GM23338 (cell line): Measurements from ENCODE around the gene DPEP3.

Experiments used
- CREB1 ChIP-seq: fragments of 250-450 bp; sonication (Bioruptor Pico); IDR thresholded peaks from 2 replicates; pipeline ENCODE4 v1.5.0; 2020; ENCODE audit warnings: low read depth, mild to moderate bottlenecking, moderate library complexity
- CTCF ChIP-seq, 2 experiments: fragments of 200-600 bp in 1 of 2; sonication (generic) in 1 of 2; conservative IDR thresholded peaks; 2 replicates each; pipeline versions ENCODE4 v1.5.1 to v1.6.1; 2016 to 2017; ENCODE audit warnings: antibody characterized with exemption in 2 of 2, low read depth in 2 of 2, mild to moderate bottlenecking in 2 of 2, moderate library complexity in 1 of 2
- EZH2 ChIP-seq: fragments of 200-600 bp; sonication (generic); IDR thresholded peaks from one replicate; pipeline ENCODE4 v1.8.0; 2017; ENCODE audit warnings: antibody characterized with exemption, mild to moderate bottlenecking, low read depth; ENCODE audit not compliant: unreplicated experiment
- EZH2phosphoT487 ChIP-seq: fragments of 200-600 bp; sonication (generic); IDR thresholded peaks from one replicate; pipeline ENCODE4 v1.8.1; 2018; ENCODE audit warnings: antibody characterized with exemption; ENCODE audit not compliant: unreplicated experiment
- JUNB ChIP-seq: IDR thresholded peaks from one replicate; pipeline ENCODE4 v1.6.1; 2016; ENCODE audit warnings: antibody characterized with exemption; ENCODE audit not compliant: unreplicated experiment
- POLR2AphosphoS5 ChIP-seq: IDR thresholded peaks from 2 replicates; pipeline ENCODE4 v1.6.1; 2016; ENCODE audit warnings: antibody characterized with exemption, low read depth
- REST ChIP-seq: IDR thresholded peaks from one replicate; pipeline ENCODE4 v1.6.1; 2018; ENCODE audit warnings: antibody characterized with exemption; ENCODE audit not compliant: unreplicated experiment
- STAT1 ChIP-seq: IDR thresholded peaks from one replicate; pipeline ENCODE4 v1.6.1; 2016; ENCODE audit warnings: antibody characterized with exemption; ENCODE audit not compliant: unreplicated experiment
- ZNF114 ChIP-seq: fragments of 250-450 bp; sonication (Bioruptor Pico); IDR thresholded peaks from 2 replicates; pipeline ENCODE4 v1.5.0; 2020; ENCODE audit warnings: mild to moderate bottlenecking, moderate library complexity

GRCh38 chr16:67969254-67970039 is 10.9 kb downstream of the DPEP3 start:
- TF ChIP-seq EZH2phosphoT487 (no peak), CTCF (conservative IDR thresholded peaks at IDR 0.05; ENCODE audit: low read depth in 2 of 2) (0 out of 4 replicates have a peak, but pooled peaks of 1 of the 2 experiments have one; percentile 27), EZH2 (no peak), CREB1 (CRISPR knock-in tag) (no peak), POLR2AphosphoS5 (peak; percentile 49; the same call in 1 of the 2 replicates), REST (no peak), ZNF114 (CRISPR knock-in tag) (no peak), JUNB (no peak), STAT1 (no peak)
